ENCODE results near the gene PLCB1. TPM values are rescaled to one million over a fixed set of nuclear protein-coding genes. Genes with fewer than 3 reads are reported as not detected.

The PLCB1 gene
- total RNA-seq, 3 donors from 2014 or later = 7.2 to 50.7 (median 8.8) TPM

DNA sequence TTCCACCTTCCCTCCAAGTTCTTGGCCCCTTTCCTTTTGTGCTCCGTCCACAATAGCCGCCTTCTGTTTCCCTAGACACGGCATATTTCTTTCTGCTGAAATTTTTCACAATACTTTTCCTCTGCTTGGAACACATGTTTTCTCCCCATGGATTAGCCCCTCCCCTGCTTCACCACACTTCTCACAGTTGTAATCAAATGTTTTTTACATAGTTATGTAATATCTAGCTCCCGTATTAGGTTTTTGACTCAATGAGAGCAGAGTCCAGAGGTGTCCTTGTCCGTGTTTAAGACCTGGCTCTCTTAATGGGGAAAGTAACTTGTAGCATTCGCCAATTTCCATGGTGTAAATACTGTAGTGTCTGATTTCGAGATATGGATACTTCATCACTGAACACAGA lies 34.7 kb downstream of the PLCB1 start:
- TF ChIP-seq, protein P1, sequence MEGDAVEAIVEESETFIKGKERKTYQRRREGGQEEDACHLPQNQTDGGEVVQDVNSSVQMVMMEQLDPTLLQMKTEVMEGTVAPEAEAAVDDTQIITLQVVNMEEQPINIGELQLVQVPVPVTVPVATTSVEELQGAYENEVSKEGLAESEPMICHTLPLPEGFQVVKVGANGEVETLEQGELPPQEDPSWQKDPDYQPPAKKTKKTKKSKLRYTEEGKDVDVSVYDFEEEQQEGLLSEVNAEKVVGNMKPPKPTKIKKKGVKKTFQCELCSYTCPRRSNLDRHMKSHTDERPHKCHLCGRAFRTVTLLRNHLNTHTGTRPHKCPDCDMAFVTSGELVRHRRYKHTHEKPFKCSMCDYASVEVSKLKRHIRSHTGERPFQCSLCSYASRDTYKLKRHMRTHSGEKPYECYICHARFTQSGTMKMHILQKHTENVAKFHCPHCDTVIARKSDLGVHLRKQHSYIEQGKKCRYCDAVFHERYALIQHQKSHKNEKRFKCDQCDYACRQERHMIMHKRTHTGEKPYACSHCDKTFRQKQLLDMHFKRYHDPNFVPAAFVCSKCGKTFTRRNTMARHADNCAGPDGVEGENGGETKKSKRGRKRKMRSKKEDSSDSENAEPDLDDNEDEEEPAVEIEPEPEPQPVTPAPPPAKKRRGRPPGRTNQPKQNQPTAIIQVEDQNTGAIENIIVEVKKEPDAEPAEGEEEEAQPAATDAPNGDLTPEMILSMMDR (IDR thresholded peaks at IDR 0.05) = no peak
- Histone ChIP-seq H3K4me1 (ENCODE audit: low read depth) (no peaks in the 10 kb centered on the region), H3K36me3 (ENCODE audit: low read depth) (no peaks in the 10 kb centered on the region), H3K4me3 (no peak overlapping the region), H3K9me3 (no peaks in the 10 kb centered on the region)
- DNase-seq (no peak), ATAC-seq (no peak)
- intact Hi-C loops (cut with DNase I, micrococcal nuclease) = no loop called here

DNA sequence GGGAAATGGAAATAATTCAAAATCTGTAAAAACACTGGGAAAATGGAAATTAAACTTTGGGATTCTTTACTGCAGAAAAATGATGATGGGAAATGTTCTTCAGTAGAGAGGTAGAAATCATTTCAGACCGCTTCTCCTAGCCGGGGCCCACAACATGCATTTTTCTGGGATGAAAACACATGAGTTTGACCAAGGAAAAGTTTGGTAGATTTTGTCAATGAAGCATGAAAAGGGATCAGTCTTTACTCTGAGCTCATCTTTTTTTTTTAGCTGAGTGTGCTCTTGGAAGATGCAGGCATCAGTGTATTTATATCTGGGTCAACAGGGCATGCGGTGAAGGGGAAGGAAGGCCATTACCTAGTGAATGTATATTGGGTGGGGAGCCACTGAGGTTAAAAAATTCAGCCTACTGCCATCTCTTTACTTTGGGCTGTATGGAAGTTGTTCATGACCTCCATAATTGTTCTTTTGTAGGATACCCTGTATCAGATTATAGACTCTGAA lies 36.8 kb downstream of the PLCB1 start:
- no peak for ATAC-seq
- no peaks in the 10 kb centered on the region for H3K4me1 ChIP-seq (ENCODE audit: low read depth)
- intact Hi-C loops (cut with DNase I, micrococcal nuclease) = no loop called here

DNA sequence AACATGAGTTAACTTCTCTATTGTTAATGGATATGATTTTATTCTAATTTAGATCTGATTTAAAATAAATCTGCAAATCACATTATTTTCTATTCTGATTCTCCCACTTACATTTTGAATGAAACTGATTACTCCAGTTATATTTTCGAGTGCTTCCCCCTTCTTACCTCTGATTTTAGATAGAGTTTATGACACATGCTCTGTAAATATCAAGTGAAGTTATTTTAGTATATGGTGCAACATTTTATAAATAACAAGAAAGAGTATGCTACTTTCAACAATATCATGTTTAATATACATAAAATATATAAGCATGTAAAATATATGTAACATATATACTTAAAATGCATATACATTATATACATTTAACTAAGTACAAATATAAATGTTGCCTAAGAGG lies 38.9 kb downstream of the PLCB1 start:
- TF ChIP-seq, protein P1 (IDR thresholded peaks at IDR 0.05) = no peak
- H3K4me3 ChIP-seq = no peak overlapping the region
- no peak for ATAC-seq
- no peaks in the 10 kb centered on the region for H3K36me3 ChIP-seq (ENCODE audit: low read depth)
- DNase-seq = no peak
- intact Hi-C loops (cut with DNase I, micrococcal nuclease) = no loop called here
- H3K9me3 ChIP-seq = no peaks in the 10 kb centered on the region
- no peaks in the 10 kb centered on the region for H3K4me1 ChIP-seq (ENCODE audit: low read depth)

More for the DNA sequence above, 36.8 kb downstream of the PLCB1 start:
- Histone ChIP-seq H3K4me3 (no peak overlapping the region), H3K36me3 (ENCODE audit: low read depth) (no peaks in the 10 kb centered on the region), H3K9me3 (no peaks in the 10 kb centered on the region)
- no peak for DNase-seq
- TF ChIP-seq, protein P1 (IDR thresholded peaks at IDR 0.05) = no peak

DNA sequence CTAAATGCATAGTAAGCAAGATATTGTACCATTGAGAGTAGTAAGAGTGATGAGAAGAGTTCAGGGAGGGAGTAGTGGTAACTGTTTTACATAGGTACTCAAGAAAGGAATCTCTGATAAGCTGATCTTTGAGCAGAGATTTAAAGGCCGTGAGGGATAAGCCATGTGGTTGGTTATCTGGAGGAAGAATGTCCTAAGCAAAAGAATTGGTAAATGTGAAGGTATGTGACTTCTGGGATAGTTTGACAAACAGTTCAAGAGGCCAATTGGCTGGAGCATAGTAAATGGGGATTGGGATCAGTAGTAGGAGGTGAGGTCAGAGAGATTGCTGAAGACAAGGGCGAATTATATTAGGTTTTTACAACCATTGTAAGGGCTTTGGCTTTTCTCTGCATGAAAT lies 40.1 kb downstream of the PLCB1 start:
- intact Hi-C loops (cut with DNase I, micrococcal nuclease) = no loop called here
- Histone ChIP-seq H3K9me3 (no peaks in the 10 kb centered on the region), H3K4me1 (ENCODE audit: low read depth) (no peaks in the 10 kb centered on the region), H3K36me3 (ENCODE audit: low read depth) (no peaks in the 10 kb centered on the region), H3K4me3 (no peak overlapping the region)
- DNase-seq (no peak), ATAC-seq (no peak)
- TF ChIP-seq, protein P1 (IDR thresholded peaks at IDR 0.05) = no peak

DNA sequence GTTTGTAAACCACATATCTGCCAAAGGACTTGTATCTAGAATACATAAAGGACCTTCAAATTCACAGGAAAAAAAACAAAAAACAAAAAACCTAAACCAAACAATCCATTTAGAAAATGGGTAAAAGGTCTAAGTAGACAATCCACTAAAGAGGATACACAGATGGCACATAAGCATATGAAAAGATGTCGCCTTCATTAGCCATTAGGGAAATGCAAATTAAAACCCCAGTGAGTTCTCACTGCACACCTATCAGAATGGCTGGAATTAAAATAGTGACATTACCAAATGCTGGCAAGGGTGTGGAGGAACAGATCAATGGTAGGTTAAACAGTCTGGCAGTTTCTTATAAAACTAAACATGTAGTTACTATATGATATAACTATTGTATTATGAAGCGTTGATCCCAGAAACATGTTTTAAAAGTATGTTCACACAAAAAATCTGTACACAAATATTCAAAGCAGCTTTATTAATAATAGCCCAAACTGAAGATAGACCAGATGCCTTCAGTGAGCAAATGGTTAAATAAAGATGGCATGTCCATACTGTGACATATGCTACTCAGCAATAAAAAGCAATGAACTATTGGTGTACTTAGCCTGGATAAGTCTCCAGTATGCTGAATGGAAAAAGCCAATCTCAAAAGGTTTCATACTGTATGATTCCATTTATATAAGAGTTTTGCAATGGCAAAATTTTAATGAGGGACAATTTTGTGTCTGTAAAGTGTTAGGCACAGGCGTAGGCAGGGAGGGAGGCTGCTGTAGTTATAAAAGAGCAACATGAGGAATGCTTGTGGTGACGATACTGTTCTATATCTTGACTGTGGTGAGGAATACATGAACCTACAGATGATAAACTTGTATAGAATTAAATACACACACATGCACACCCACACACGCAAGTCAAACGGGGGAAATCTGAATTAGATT lies 43.9 kb downstream of the PLCB1 start:
- TF ChIP-seq, protein P1 (IDR thresholded peaks at IDR 0.05) = no peak
- intact Hi-C loops (cut with DNase I, micrococcal nuclease) = no loop called here

More for the DNA sequence above, 43.9 kb downstream of the PLCB1 start:
- ATAC-seq (no peak), DNase-seq (no peak)
- no peaks in the 10 kb centered on the region for H3K9me3 ChIP-seq
- H3K36me3 ChIP-seq (ENCODE audit: low read depth) = no peaks in the 10 kb centered on the region
- no peaks in the 10 kb centered on the region for H3K4me1 ChIP-seq (ENCODE audit: low read depth)
- no peak overlapping the region for H3K4me3 ChIP-seq

All from mucosa of descending colon (tissue), 3 donors.